Measurements from ENCODE around the gene FAM13A. TPM values are rescaled to one million over a fixed set of nuclear protein-coding genes. Genes with fewer than 3 reads are reported as not detected.

The FAM13A gene
- polyA plus RNA-seq, 1 experiment: 9.5 TPM

GRCh38 chr4:88786011-88786410 lies 271.0 kb downstream of the FAM13A start:
- Histone ChIP-seq H3K4me3 (ENCODE audit: low read depth, low read length) (no peak overlapping the region), H3K36me3 (ENCODE audit: control insufficient read depth, insufficient read depth, low read length) (no peaks in the 10 kb centered on the region), H3K27me3 (ENCODE audit: control insufficient read depth, insufficient read depth, low read length) (no peaks in the 10 kb centered on the region)
- no peak for DNase-seq (ENCODE audit: low read depth)
- ChIA-PET CTCF (interaction anchor here (1.0 kb wide), 1 partner anchor 79 kb away, joined by 3 read pairs; no protein-coding TSS in a partner anchor), POLR2A (no interaction called here)
- TF ChIP-seq CTCF (IDR thresholded peaks at IDR 0.05; ENCODE audit: insufficient read depth, low read depth, low read length): no peak

- Histone ChIP-seq H3K27me3 (ENCODE audit: control insufficient read depth, insufficient read depth, low read length) (no peaks in the 10 kb centered on the region), H3K36me3 (ENCODE audit: control insufficient read depth, insufficient read depth, low read length) (no peaks in the 10 kb centered on the region), H3K4me3 (ENCODE audit: low read depth, low read length) (no peak overlapping the region)
- ChIA-PET POLR2A (interaction anchor here (0.7 kb wide), 1 partner anchor 477 kb away, joined by 3 read pairs; no protein-coding TSS in a partner anchor), CTCF (no interaction called here)
- TF ChIP-seq CTCF (IDR thresholded peaks at IDR 0.05; ENCODE audit: insufficient read depth, low read depth, low read length): no peak
- DNase-seq (ENCODE audit: low read depth): no peak
Observed at GRCh38 chr4:88780389-88780788, 276.6 kb downstream of the FAM13A start.

GRCh38 chr4:88779431-88779830 lies 277.6 kb downstream of the FAM13A start:
- Histone ChIP-seq H3K27me3 (ENCODE audit: control insufficient read depth, insufficient read depth, low read length) (no peaks in the 10 kb centered on the region), H3K4me3 (ENCODE audit: low read depth, low read length) (no peak overlapping the region), H3K36me3 (ENCODE audit: control insufficient read depth, insufficient read depth, low read length) (no peaks in the 10 kb centered on the region)
- ChIA-PET CTCF (no interaction called here), POLR2A (no interaction called here)
- no peak for DNase-seq (ENCODE audit: low read depth)
- no peak for TF ChIP-seq CTCF (IDR thresholded peaks at IDR 0.05; ENCODE audit: insufficient read depth, low read depth, low read length)

- ChIA-PET POLR2A (no interaction called here), CTCF (interaction anchor here (2.0 kb wide), 1 partner anchor 9 kb away, joined by 7 read pairs; no protein-coding TSS in a partner anchor)
- DNase-seq (ENCODE audit: low read depth): no peak
- no peaks in the 10 kb centered on the region for H3K36me3 ChIP-seq (ENCODE audit: control insufficient read depth, insufficient read depth, low read length)
- TF ChIP-seq CTCF (IDR thresholded peaks at IDR 0.05; ENCODE audit: insufficient read depth, low read depth, low read length): no peak
- H3K27me3 ChIP-seq (ENCODE audit: control insufficient read depth, insufficient read depth, low read length): no peaks in the 10 kb centered on the region
- no peak overlapping the region for H3K4me3 ChIP-seq (ENCODE audit: low read depth, low read length)
Observed at GRCh38 chr4:88775529-88775928, 281.5 kb downstream of the FAM13A start.

GRCh38 chr4:88775026-88775425 lies 282.0 kb downstream of the FAM13A start:
- DNase-seq (ENCODE audit: low read depth): no peak
- POLR2A ChIA-PET: no interaction called here
- H3K4me3 ChIP-seq (ENCODE audit: low read depth, low read length): no peak overlapping the region
- no peaks in the 10 kb centered on the region for H3K36me3 ChIP-seq (ENCODE audit: control insufficient read depth, insufficient read depth, low read length)
- no peak for TF ChIP-seq CTCF (IDR thresholded peaks at IDR 0.05; ENCODE audit: insufficient read depth, low read depth, low read length)
- no peaks in the 10 kb centered on the region for H3K27me3 ChIP-seq (ENCODE audit: control insufficient read depth, insufficient read depth, low read length)
- CTCF ChIA-PET: no interaction called here

Measured in BJ (cell line).